Prostate gland (tissue), 2 donors: ENCODE measurements around the gene DTX4. TPM values are rescaled to one million over a fixed set of nuclear protein-coding genes. Genes with fewer than 3 reads are reported as not detected.

Source experiments
- DNase-seq: peaks from one replicate; pipeline ENCODE4 v3.0.0-alpha.2; 2019; ENCODE audit warnings: low spot score
- H3K27ac ChIP-seq, 2 donors: fragments of 200-600 bp; sonication (generic); 2 replicates each; pipeline ENCODE4 v1.5.1; 2017 to 2019
- H3K27me3 ChIP-seq: fragments of 200-600 bp; sonication (generic); replicated peaks from 2 replicates; pipeline ENCODE4 v1.5.1; 2019; ENCODE audit not compliant: insufficient read depth
- H3K36me3 ChIP-seq, 2 donors: fragments of 200-600 bp; sonication (generic); 1 replicate in 1 of 2; 2 replicates in 1 of 2; pipeline versions ENCODE4 v1.5.1 to v1.8.1; 2017 to 2019
- H3K4me1 ChIP-seq: fragments of 200-600 bp; sonication (generic); replicated peaks from 2 replicates; pipeline ENCODE4 v1.5.1; 2019
- H3K4me3 ChIP-seq, 2 donors: fragments of 200-600 bp; sonication (generic); 2 replicates each; pipeline ENCODE4 v1.5.1; 2017 to 2019
- H3K9me3 ChIP-seq: fragments of 200-600 bp; sonication (generic); 2 replicates; pipeline ENCODE4 v1.5.1; 2017
- CTCF ChIP-seq, 4 experiments: fragments of 200-600 bp in 2 of 4; fragments of 450-650 bp in 2 of 4; sonication (generic) in 2 of 4; IDR thresholded peaks; 1 replicate in 3 of 4; 2 replicates in 1 of 4; pipeline ENCODE4 v1.5.1; 2016 to 2019; ENCODE audit warnings: antibody characterized with exemption in 4 of 4, mild to moderate bottlenecking in 2 of 4, moderate library complexity in 2 of 4
- POLR2A ChIP-seq: fragments of 450-650 bp; IDR thresholded peaks from one replicate; pipeline ENCODE4 v1.6.1; 2016; ENCODE audit warnings: antibody characterized with exemption, mild to moderate bottlenecking
- POLR2AphosphoS5 ChIP-seq: sonication (generic); formaldehyde crosslinking; IDR thresholded peaks from one replicate; pipeline ENCODE4 v1.6.1; 2017; ENCODE audit warnings: antibody characterized with exemption
- WGBS: methylation state at CpG from one replicate; pipeline ENCODE4 v1.1.5; 2018; 5-methylcytosine and 5-hydroxymethylcytosine counted together
- intact Hi-C: fragments of 100-400 bp; cut with DNase I; formaldehyde crosslinking; loops from one replicate; pipeline ENCODE4 v1.14.2; 2022
- total RNA-seq, 2 donors: library from RNA; depleted of rRNA; stranded (reverse); fragments of >200 nt; gene quantifications; one replicate each; pipeline ENCODE4 v1.1.0, GENCODE V29; 2016

The DTX4 gene
- total RNA-seq, 2 donors from 2014 or later: 6.9 to 10.7 TPM

- Histone ChIP-seq H3K4me3 (no peak overlapping the region), H3K4me1 (no peaks in the 10 kb centered on the region), H3K27me3 (no peaks in the 10 kb centered on the region), H3K27ac (no peak overlapping the region), H3K9me3 (no peaks in the 10 kb centered on the region), H3K36me3 (no peaks in the 10 kb centered on the region)
- DNase-seq: no peak
- WGBS: 77% methylated on average over 1 of the region's 1 CpG
- intact Hi-C loops: no loop called here
- no peak for TF ChIP-seq CTCF (IDR thresholded peaks at IDR 0.05)
- TF ChIP-seq POLR2A: no peak
- TF ChIP-seq POLR2AphosphoS5: no peak
Measured at GRCh38 chr11:59243633-59244032, 71.7 kb downstream of the DTX4 start.

- H3K27ac ChIP-seq: no peak overlapping the region
Measured at GRCh38 chr11:59247531-59248227, 75.7 kb downstream of the DTX4 start.

GRCh38 chr11:59249535-59249934 lies 77.6 kb downstream of the DTX4 start:
- TF ChIP-seq POLR2A (no peak), CTCF (IDR thresholded peaks at IDR 0.05) (no peak)
- H3K4me1 ChIP-seq: no peaks in the 10 kb centered on the region
- DNase-seq: no peak
- intact Hi-C loops: no loop called here
- H3K27ac ChIP-seq: no peak overlapping the region
- no peaks in the 10 kb centered on the region for H3K27me3 ChIP-seq
- 85% methylated on average over 7 of the region's 7 CpGs for WGBS
- H3K4me3 ChIP-seq: no peak overlapping the region
- H3K9me3 ChIP-seq: no peaks in the 10 kb centered on the region
- no peaks in the 10 kb centered on the region for H3K36me3 ChIP-seq

More at GRCh38 chr11:59247531-59248227, 75.7 kb downstream of the DTX4 start:
- Histone ChIP-seq H3K4me3 (no peak overlapping the region), H3K36me3 (no peaks in the 10 kb centered on the region), H3K4me1 (no peaks in the 10 kb centered on the region), H3K9me3 (no peaks in the 10 kb centered on the region), H3K27me3 (no peaks in the 10 kb centered on the region)
- WGBS: 6% methylated on average over 2 of the region's 2 CpGs
- DNase-seq: no peak
- no peak for TF ChIP-seq CTCF (IDR thresholded peaks at IDR 0.05)
- no peak for TF ChIP-seq POLR2AphosphoS5
- TF ChIP-seq POLR2A: no peak
- intact Hi-C loops: no loop called here

- no peaks in the 10 kb centered on the region for H3K9me3 ChIP-seq
- H3K4me3 ChIP-seq: no peak overlapping the region
- H3K4me1 ChIP-seq: no peaks in the 10 kb centered on the region
- no peak for DNase-seq
- no peak overlapping the region for H3K27ac ChIP-seq
- intact Hi-C loops: no loop called here
- H3K27me3 ChIP-seq: no peaks in the 10 kb centered on the region
- no peaks in the 10 kb centered on the region for H3K36me3 ChIP-seq
- TF ChIP-seq POLR2AphosphoS5: no peak
- TF ChIP-seq POLR2A: no peak
- TF ChIP-seq CTCF (IDR thresholded peaks at IDR 0.05): no peak
- WGBS: 91% methylated on average over 2 of the region's 2 CpGs
Measured at GRCh38 chr11:59253001-59253400, 81.1 kb downstream of the DTX4 start.

- Histone ChIP-seq H3K36me3 (no peaks in the 10 kb centered on the region), H3K9me3 (no peaks in the 10 kb centered on the region), H3K27ac (no peak overlapping the region), H3K4me3 (no peak overlapping the region), H3K27me3 (no peaks in the 10 kb centered on the region), H3K4me1 (no peaks in the 10 kb centered on the region)
- TF ChIP-seq POLR2A (no peak), CTCF (IDR thresholded peaks at IDR 0.05) (no peak), POLR2AphosphoS5 (no peak)
- no peak for DNase-seq
- intact Hi-C loops: no loop called here
Measured at GRCh38 chr11:59254286-59254685, 82.4 kb downstream of the DTX4 start.
